Measurements from ENCODE around the gene NDUFS3.

DNA sequence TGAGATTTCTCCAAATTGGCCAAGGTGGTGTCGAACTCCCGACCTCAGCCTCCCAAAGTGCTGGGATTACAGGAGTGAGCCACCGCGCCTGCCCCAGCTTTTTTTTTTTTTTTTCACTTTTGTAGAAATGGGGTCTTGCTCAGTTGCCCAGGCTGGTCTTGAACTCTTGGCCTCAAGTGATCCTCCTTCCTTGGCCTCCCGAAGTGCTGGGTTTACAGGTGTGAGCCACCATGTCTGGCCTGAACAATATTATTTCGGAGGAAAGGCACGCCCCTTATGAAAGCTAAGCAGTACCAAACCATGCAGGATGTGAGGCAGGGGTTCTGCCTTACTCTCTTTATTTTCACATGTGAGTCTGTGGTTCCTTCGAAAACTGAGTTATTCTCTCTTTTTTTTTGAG lies 47.4 kb downstream of the NDUFS3 start:
- TF ChIP-seq POLR2A (IDR thresholded peaks at IDR 0.05; ENCODE audit: low read length) (no peak), GATA1 (IDR thresholded peaks at IDR 0.05; ENCODE audit: low read depth, low read length) (no peak)
